Epithelial cell of esophagus (primary cell): ENCODE measurements around the gene CPNE5.

Experiments used
- DNase-seq: peaks from one replicate; pipeline ENCODE4 v3.0.0; 2010; ENCODE audit warnings: low read depth
- H3K4me3 ChIP-seq: 2 replicates; pipeline ENCODE4 v1.5.1; 2011; ENCODE audit warnings: mild to moderate bottlenecking, low read length, control low read depth
- TF ChIP-seq, protein P1 (sequence below): IDR thresholded peaks from 2 replicates; pipeline ENCODE4 v1.5.1; 2011; ENCODE audit warnings: low read depth, mild to moderate bottlenecking, low read length, control low read depth, inconsistent platforms; ENCODE audit not compliant: insufficient read depth; ENCODE audit errors: missing control alignments

CPNE5 gene

DNA sequence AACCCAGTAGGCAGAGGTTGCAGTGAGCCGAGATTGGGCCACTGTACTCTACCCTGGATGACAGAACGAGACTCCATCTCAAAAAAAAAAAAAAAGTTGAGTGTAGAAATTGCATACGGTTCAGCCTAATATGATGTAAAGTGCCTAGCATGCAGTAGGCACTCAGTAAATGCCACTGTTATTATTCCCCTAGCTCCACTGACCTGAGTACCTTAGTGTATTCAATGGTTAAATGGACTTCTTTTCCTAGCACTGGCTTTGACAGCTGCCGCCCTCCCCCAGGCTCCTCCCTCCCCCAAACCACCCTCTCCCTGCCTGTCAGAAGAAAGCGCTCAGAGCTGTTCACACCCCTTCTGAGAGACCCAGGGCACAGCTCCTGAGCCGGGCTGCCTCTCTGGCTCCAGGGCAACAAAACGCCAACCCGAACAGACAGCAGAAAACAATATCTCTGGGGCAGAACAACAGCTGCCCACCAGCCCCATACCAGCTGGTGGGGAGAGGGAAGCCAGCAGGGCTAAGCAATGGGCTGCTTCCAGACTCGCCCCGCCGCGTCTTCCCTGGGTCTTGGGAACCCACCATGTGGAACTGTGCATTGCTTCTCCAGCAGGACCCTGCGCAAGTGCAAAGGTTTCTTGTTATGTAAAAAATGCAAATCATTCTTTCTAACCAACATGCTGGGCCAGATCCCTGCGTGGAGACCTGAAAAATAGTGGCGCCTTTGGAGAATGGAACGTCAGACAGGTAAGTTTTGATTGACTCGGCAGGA is 4.5 kb downstream of the CPNE5 start:
- no peak overlapping the region for H3K4me3 ChIP-seq
- no peak for DNase-seq
- TF ChIP-seq, protein P1, sequence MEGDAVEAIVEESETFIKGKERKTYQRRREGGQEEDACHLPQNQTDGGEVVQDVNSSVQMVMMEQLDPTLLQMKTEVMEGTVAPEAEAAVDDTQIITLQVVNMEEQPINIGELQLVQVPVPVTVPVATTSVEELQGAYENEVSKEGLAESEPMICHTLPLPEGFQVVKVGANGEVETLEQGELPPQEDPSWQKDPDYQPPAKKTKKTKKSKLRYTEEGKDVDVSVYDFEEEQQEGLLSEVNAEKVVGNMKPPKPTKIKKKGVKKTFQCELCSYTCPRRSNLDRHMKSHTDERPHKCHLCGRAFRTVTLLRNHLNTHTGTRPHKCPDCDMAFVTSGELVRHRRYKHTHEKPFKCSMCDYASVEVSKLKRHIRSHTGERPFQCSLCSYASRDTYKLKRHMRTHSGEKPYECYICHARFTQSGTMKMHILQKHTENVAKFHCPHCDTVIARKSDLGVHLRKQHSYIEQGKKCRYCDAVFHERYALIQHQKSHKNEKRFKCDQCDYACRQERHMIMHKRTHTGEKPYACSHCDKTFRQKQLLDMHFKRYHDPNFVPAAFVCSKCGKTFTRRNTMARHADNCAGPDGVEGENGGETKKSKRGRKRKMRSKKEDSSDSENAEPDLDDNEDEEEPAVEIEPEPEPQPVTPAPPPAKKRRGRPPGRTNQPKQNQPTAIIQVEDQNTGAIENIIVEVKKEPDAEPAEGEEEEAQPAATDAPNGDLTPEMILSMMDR = no peak

DNA sequence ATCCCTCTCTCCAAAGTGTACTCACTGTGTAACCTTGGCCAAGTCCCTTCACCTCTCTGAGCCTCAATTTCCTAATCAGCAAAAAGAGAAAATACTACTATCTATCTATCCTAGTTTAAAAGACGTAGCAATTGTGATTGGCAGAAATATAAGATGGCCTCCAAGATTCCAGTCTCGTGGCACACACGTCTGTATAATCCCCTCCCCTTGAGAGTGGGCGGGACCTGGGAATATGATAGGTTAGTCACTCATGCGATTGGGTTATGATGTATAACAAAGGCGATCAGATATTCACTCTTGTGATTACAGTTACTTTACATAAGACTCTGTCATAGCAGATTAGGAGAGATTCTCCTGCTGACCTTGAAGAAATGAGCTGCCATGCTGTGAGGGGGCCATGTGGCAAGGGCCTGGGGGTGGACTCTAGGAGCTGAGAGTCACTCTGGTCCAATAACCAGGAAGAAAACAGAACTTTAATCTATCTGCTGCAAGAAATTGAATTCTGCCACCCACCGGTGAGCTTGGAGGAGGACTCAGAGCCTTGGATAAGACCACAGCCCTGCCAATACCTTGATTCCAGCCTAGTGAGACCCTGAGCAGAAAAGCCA is 6.0 kb downstream of the CPNE5 start:
- TF ChIP-seq, protein P1 = no peak
- DNase-seq = no peak
- H3K4me3 ChIP-seq = no peak overlapping the region

DNA sequence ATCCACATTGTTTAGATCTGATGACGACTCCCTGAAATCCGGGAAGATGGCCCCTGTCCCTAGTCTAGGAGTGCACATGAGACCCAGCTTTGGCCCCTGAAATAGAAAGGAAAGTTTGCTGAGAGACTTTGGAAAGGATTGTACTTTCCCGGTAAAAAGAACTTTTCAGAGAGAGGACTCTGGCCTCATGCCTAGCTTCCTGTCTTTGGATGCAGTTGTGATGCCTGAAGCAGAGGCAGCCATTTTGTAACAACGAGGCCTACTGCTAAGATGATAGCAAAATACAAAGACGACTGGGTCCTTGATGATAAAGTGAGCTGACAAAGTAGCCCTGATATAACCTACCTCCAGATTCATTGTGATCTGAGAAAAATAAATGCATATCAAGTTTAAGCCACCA is 6.9 kb downstream of the CPNE5 start:
- no peak for DNase-seq
- TF ChIP-seq, protein P1 = no peak

DNA sequence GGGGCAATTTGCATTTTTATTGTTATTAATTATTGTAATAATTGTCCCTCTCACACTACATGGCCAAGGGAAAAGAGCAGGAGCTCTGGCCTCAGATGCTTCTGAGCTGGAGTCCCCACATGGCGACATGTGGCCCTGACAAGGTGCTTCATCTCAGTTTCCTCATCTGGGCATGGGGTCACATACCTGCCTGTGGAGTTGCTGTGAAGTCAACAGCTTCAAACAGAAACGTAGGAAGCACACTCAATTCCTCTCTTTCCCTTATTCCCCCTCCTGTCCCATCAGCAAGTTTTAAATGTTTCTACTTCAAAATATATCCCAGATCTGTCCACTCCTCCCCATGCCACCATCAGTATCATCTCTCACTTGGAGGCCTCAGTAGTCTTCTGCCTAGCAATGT is 8.7 kb downstream of the CPNE5 start:
- TF ChIP-seq, protein P1 = no peak
- H3K4me3 ChIP-seq = no peak overlapping the region
- DNase-seq = no peak

More for the DNA sequence above, 6.9 kb downstream of the CPNE5 start:
- no peak overlapping the region for H3K4me3 ChIP-seq

DNA sequence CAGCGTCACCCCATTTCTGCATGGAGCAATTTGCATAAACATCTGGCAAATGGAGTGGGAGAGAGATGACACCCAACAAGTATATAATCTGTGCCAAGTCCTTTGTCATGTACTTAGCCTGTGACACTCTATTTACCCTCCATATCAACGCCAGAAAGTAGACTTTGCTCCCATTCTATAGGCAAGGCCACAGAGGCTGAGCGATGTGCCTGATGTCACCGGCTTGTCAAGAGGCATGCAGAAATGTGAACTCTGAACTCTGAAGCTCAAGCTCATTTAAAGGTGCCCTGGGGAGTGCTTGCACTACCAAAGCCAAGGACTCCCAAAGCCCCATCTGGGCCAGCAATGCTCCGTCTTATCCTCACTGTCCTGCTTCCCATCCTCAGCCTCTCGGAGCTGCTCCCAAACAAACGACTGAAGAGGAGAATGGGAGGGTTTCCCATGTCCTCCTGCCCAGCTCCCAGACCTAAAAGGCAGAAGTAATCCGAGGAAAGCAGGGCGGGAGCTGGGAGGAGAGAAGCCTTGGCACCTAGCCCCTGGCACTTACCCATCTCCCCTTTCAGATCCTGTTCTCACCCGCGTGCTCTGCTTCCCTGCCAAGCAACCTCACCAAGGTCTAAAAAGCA is 9.2 kb downstream of the CPNE5 start:
- DNase-seq = no peak
- TF ChIP-seq, protein P1 = no peak
- H3K4me3 ChIP-seq = no peak overlapping the region

DNA sequence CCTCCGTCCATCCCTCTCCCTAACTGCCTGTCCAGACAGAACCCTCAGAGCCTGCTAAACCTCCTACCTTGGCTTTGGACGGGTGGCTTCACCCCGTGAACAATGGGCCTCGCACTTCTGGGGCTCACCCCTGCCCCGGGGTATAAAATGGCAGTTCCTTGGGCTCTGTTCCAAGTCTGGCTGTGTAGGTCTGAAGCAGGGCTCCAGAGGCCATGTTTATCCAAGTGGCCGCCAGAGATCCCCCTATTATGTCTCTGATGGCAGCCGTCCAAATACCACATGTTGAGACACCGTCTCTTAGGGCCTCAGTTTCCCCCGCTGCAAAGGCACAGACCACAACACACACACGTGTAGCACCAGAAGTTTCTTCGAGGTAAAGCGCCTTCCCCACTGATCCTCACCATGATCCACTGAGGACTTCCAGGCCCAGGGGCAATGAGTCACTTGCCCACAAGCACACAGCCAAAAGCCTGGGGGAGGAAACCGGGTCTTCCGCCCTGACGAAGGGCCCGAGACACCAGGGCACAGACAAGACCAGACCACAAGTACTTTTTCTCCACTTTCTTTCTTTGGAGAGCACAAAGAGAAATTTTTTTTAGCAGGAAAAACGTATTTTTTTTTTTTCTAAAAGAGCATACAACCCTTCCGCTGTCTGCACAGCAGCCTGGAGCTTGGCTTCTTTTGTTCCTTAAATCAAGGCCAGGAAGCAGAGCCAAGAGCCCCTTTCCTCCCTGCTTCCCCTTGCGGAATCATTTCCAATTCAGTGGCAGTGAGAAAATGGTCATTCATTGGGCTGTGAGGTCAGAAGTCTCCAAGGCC is 11.8 kb downstream of the CPNE5 start:
- H3K4me3 ChIP-seq = no peak overlapping the region
- DNase-seq = peak; percentile 69
- TF ChIP-seq, protein P1 = no peak
